HG02798 (cell line): ENCODE measurements around the gene SLC25A10.
"Not testable (repeated sequence)": the region's sequence is repeated elsewhere in the genome, so short reads cannot be mapped to it uniquely, and the experiment has no call there.

Experiments used
- ATAC-seq: cut with Tn5 transposase; IDR thresholded peaks from one replicate; pipeline ENCODE4 v1.9.1; 2021; ENCODE audit warnings: mild to moderate bottlenecking; ENCODE audit not compliant: unreplicated experiment, poor library complexity

Gene SLC25A10

GRCh38 chr17:81717766-81718089, 5.6 kb downstream of the SLC25A10 start:
- ATAC-seq: no peak

- ATAC-seq: no peak
Measured at GRCh38 chr17:81719410-81720266, 7.6 kb downstream of the SLC25A10 start.

- no peak for ATAC-seq
Measured at GRCh38 chr17:81720267-81721071, 8.4 kb downstream of the SLC25A10 start.

GRCh38 chr17:81722184-81723120, 10.4 kb downstream of the SLC25A10 start:
- no peak for ATAC-seq

- no peak for ATAC-seq
Measured at GRCh38 chr17:81723651-81724209, 11.6 kb downstream of the SLC25A10 start.

GRCh38 chr17:81725439-81725838, 13.4 kb downstream of the SLC25A10 start:
- no peak for ATAC-seq

GRCh38 chr17:81726004-81726403, 13.9 kb downstream of the SLC25A10 start:
- ATAC-seq: no peak

GRCh38 chr17:81727324-81728031, 15.4 kb downstream of the SLC25A10 start:
- ATAC-seq: no peak

GRCh38 chr17:81733507-81734404, 21.7 kb downstream of the SLC25A10 start:
- ATAC-seq: no peak

- ATAC-seq: no peak
Measured at GRCh38 chr17:81734405-81735263, 22.6 kb downstream of the SLC25A10 start.

- ATAC-seq: peak; percentile 32
Measured at GRCh38 chr17:81735264-81736102, 23.4 kb downstream of the SLC25A10 start.

GRCh38 chr17:81737947-81738800, 26.1 kb downstream of the SLC25A10 start:
- ATAC-seq: no peak

GRCh38 chr17:81738801-81739393, 26.8 kb downstream of the SLC25A10 start:
- ATAC-seq: no peak

- not testable (repeated sequence) for ATAC-seq
Measured at GRCh38 chr17:81739593-81739992, 27.5 kb downstream of the SLC25A10 start.

- no peak for ATAC-seq
Measured at GRCh38 chr17:81740395-81740961, 28.4 kb downstream of the SLC25A10 start.
